ENCODE measurements around the gene CTIF. TPM values are rescaled to one million over a fixed set of nuclear protein-coding genes. Genes with fewer than 3 reads are reported as not detected.

CTIF gene
- total RNA-seq, 1 experiment from 2014 or later: 5.8 TPM

- Histone ChIP-seq H3F3A (ENCODE audit: low read length, unreplicated experiment) (no peaks in the 10 kb centered on the region), H3K9me3 (ENCODE audit: low read length) (no peaks in the 10 kb centered on the region), H3K9me2 (replicated peaks; ENCODE audit: low read length) (no peaks in the 10 kb centered on the region), H3K36me3 (ENCODE audit: low read depth, low read length) (no peaks in the 10 kb centered on the region), H4K20me1 (ENCODE audit: low read length) (no peaks in the 10 kb centered on the region), H2AFZ (ENCODE audit: low read length) (no peak overlapping the region), H3K27ac (ENCODE audit: low read length) (no peak overlapping the region), H3K4me2 (ENCODE audit: low read length) (no peak overlapping the region), H3K9ac (ENCODE audit: low read length) (no peak overlapping the region), H3K4me1 (ENCODE audit: insufficient read depth, low read length) (peaks cover 7% of the 10 kb centered on the region), H3K27me3 (ENCODE audit: low read length) (no peaks in the 10 kb centered on the region), H3K79me2 (ENCODE audit: low read length) (no peaks in the 10 kb centered on the region), H3K4me3 (ENCODE audit: low read length) (no peak overlapping the region)
- ATAC-seq (no peak), DNase-seq (no peak)
- intact Hi-C loops (cut with micrococcal nuclease): no loop called here
- no TSS peak for BruUV-seq (replicated peaks)
- no peak for TF ChIP-seq EZH2phosphoT487 (IDR thresholded peaks at IDR 0.05; ENCODE audit: borderline replicate concordance, low read length)
- no peak for TF ChIP-seq EZH2 (IDR thresholded peaks at IDR 0.05; ENCODE audit: low read length, unreplicated experiment)
- no peak for TF ChIP-seq CTCF (conservative IDR thresholded peaks at IDR 0.05; ENCODE audit: low read depth, low read length)
- CTCF ChIA-PET: no interaction called here
- POLR2A ChIA-PET (ENCODE audit: unreplicated experiment): no interaction called here
Observed at GRCh38 chr18:48844271-48844670, 305.4 kb downstream of the CTIF start.

GRCh38 chr18:48845174-48845573, 306.3 kb downstream of the CTIF start:
- H2AFZ ChIP-seq (ENCODE audit: low read length): no peak overlapping the region
- no peak for ATAC-seq
- no peak overlapping the region for H3K4me2 ChIP-seq (ENCODE audit: low read length)
- ChIA-PET CTCF (no interaction called here), POLR2A (ENCODE audit: unreplicated experiment) (no interaction called here)
- no peaks in the 10 kb centered on the region for H3K36me3 ChIP-seq (ENCODE audit: low read depth, low read length)
- H4K20me1 ChIP-seq (ENCODE audit: low read length): no peaks in the 10 kb centered on the region
- H3K4me3 ChIP-seq (ENCODE audit: low read length): no peak overlapping the region
- intact Hi-C loops (cut with micrococcal nuclease): no loop called here
- H3K79me2 ChIP-seq (ENCODE audit: low read length): no peaks in the 10 kb centered on the region
- no peaks in the 10 kb centered on the region for H3K9me3 ChIP-seq (ENCODE audit: low read length)
- no TSS peak for BruUV-seq (replicated peaks)
- no peaks in the 10 kb centered on the region for H3K4me1 ChIP-seq (ENCODE audit: insufficient read depth, low read length)
- TF ChIP-seq EZH2 (IDR thresholded peaks at IDR 0.05; ENCODE audit: low read length, unreplicated experiment) (no peak), CTCF (conservative IDR thresholded peaks at IDR 0.05; ENCODE audit: low read depth, low read length) (no peak), EZH2phosphoT487 (IDR thresholded peaks at IDR 0.05; ENCODE audit: borderline replicate concordance, low read length) (no peak)
- no peak for DNase-seq
- H3K9me2 ChIP-seq (replicated peaks; ENCODE audit: low read length): no peaks in the 10 kb centered on the region
- no peak overlapping the region for H3K27ac ChIP-seq (ENCODE audit: low read length)
- H3K27me3 ChIP-seq (ENCODE audit: low read length): no peaks in the 10 kb centered on the region
- H3F3A ChIP-seq (ENCODE audit: low read length, unreplicated experiment): no peaks in the 10 kb centered on the region
- H3K9ac ChIP-seq (ENCODE audit: low read length): no peak overlapping the region

DNA sequence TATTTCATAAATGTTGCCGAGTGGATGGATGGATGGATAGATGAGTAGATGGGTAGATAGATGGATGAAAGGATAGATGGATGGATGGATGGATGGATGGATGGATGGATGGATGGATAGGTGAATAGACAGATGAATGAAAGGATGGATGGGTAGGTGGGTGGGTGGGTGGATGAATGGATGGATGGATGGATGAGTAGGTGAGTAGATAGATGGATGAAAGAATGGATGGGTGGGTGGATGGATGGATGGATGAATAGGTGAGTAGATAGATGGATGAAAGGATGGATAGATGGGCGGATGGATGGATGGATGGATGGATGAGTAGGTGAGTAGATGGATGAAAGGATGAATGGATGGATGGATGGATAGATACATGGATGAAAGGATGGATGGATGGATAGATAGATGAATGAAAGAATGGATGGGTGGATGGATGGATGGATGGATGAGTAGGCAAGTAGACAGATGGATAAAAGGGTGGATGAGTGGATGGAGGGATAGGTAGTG, 307.6 kb downstream of the CTIF start:
- Histone ChIP-seq H3K4me2 (ENCODE audit: low read length) (no peak overlapping the region), H3K79me2 (ENCODE audit: low read length) (no peaks in the 10 kb centered on the region), H3K27me3 (ENCODE audit: low read length) (no peaks in the 10 kb centered on the region), H3K27ac (ENCODE audit: low read length) (no peak overlapping the region), H3K4me1 (ENCODE audit: insufficient read depth, low read length) (no peaks in the 10 kb centered on the region), H3F3A (ENCODE audit: low read length, unreplicated experiment) (no peaks in the 10 kb centered on the region), H3K9me2 (replicated peaks; ENCODE audit: low read length) (no peaks in the 10 kb centered on the region), H2AFZ (ENCODE audit: low read length) (no peak overlapping the region), H4K20me1 (ENCODE audit: low read length) (no peaks in the 10 kb centered on the region), H3K9me3 (ENCODE audit: low read length) (no peaks in the 10 kb centered on the region), H3K4me3 (ENCODE audit: low read length) (no peak overlapping the region), H3K36me3 (ENCODE audit: low read depth, low read length) (no peaks in the 10 kb centered on the region), H3K9ac (ENCODE audit: low read length) (no peak overlapping the region)
- ChIA-PET CTCF (no interaction called here), POLR2A (ENCODE audit: unreplicated experiment) (no interaction called here)
- no peak for ATAC-seq
- TF ChIP-seq CTCF (conservative IDR thresholded peaks at IDR 0.05; ENCODE audit: low read depth, low read length) (no peak), EZH2phosphoT487 (IDR thresholded peaks at IDR 0.05; ENCODE audit: borderline replicate concordance, low read length) (no peak), EZH2 (IDR thresholded peaks at IDR 0.05; ENCODE audit: low read length, unreplicated experiment) (no peak)
- intact Hi-C loops (cut with micrococcal nuclease): no loop called here
- BruUV-seq (replicated peaks): no TSS peak
- DNase-seq: no peak
